AG10803 (cell line): Measurements from ENCODE around the gene SHROOM3.

Experiments used
- DNase-seq: peaks from one replicate; pipeline ENCODE4 v3.0.0; 2010; ENCODE audit warnings: low read depth
- H3K4me3 ChIP-seq: 2 replicates; pipeline ENCODE4 v1.5.1; 2011; ENCODE audit warnings: mild to moderate bottlenecking, low read length, control low read depth
- CTCF ChIP-seq: conservative IDR thresholded peaks from 2 replicates; pipeline ENCODE4 v1.5.1; 2011; ENCODE audit warnings: mild to moderate bottlenecking, low read length, control low read depth, inconsistent platforms

The SHROOM3 gene

GRCh38 chr4:76640353-76640910, 205.4 kb downstream of the SHROOM3 start:
- no peak overlapping the region for H3K4me3 ChIP-seq
- no peak for TF ChIP-seq CTCF
- no peak for DNase-seq

GRCh38 chr4:76641351-76641750, 206.3 kb downstream of the SHROOM3 start:
- DNase-seq = no peak
- no peak for TF ChIP-seq CTCF
- H3K4me3 ChIP-seq = no peak overlapping the region

GRCh38 chr4:76641758-76642157, 206.7 kb downstream of the SHROOM3 start:
- TF ChIP-seq CTCF = no peak
- no peak overlapping the region for H3K4me3 ChIP-seq
- DNase-seq = no peak

GRCh38 chr4:76644831-76645485, 209.9 kb downstream of the SHROOM3 start:
- DNase-seq = no peak
- no peak for TF ChIP-seq CTCF

GRCh38 chr4:76649086-76649485, 214.1 kb downstream of the SHROOM3 start:
- TF ChIP-seq CTCF = no peak
- no peak overlapping the region for H3K4me3 ChIP-seq
- no peak for DNase-seq

More at GRCh38 chr4:76644831-76645485, 209.9 kb downstream of the SHROOM3 start:
- H3K4me3 ChIP-seq = no peak overlapping the region

- no peak for TF ChIP-seq CTCF
- no peak for DNase-seq
- H3K4me3 ChIP-seq = no peak overlapping the region
Observed at GRCh38 chr4:76651616-76652015, 216.6 kb downstream of the SHROOM3 start.

- no peak for DNase-seq
- no peak for TF ChIP-seq CTCF
Observed at GRCh38 chr4:76652389-76652788, 217.4 kb downstream of the SHROOM3 start.

More at GRCh38 chr4:76652389-76652788, 217.4 kb downstream of the SHROOM3 start:
- no peak overlapping the region for H3K4me3 ChIP-seq
